Limb (tissue), 2 donors: Measurements from ENCODE around the gene FSTL4.
A peak's percentile ranks its signal among the peaks of the same experiment; 100 is the strongest.
"Not testable (repeated sequence)": the region's sequence is repeated elsewhere in the genome, so short reads cannot be mapped to it uniquely, and the experiment has no call there.

Experiments
- DNase-seq, 2 donors: peaks; one replicate each; pipeline ENCODE4 v3.0.0-alpha.2; 2016; ENCODE audit errors: extremely low spot score in 2 of 2

The FSTL4 gene

DNA sequence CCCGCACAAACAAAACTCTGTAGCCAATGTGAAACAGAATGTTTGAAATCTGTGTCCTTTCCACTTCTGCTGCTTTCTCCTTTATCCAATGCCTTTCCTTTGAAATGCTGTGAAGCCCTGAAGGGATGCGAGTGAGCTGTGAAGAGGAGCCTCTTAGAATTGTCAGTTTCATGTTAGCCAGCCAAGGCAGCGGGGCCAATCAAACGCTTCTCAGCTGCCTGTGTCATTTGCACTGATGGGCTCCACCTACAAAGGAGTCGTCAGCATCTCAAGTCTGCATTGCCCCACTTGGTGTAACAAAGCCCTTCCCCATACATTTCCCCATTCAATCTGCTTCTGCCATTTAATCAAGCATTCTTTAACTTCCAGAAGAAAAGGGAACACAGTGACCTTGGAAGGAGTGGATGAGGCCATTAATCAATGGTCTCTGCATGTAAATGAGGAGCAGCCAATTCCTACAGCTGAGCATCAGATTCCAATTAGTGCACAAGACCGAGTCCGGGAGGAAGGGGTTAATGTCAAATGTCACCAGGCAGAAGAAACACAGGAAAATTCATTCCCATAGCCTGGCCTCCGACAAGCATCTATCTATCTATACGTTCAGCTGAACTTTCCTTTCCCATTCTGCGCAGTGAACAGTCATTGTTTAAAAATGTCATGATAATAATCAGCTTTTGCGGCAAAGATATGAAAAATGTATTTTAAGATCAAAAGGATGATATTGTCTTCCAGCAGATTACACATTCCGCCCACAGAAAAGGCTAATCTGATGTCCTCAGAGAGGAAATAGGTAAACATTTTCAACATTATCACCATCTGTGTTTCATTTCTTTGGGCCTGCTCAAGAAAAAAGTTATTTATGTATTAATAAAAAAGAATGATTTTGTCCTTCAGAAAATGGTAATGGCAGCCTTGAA is 154.6 kb downstream of the FSTL4 start:
- DNase-seq: peak in 1 of 2 donors; percentile 0

DNA sequence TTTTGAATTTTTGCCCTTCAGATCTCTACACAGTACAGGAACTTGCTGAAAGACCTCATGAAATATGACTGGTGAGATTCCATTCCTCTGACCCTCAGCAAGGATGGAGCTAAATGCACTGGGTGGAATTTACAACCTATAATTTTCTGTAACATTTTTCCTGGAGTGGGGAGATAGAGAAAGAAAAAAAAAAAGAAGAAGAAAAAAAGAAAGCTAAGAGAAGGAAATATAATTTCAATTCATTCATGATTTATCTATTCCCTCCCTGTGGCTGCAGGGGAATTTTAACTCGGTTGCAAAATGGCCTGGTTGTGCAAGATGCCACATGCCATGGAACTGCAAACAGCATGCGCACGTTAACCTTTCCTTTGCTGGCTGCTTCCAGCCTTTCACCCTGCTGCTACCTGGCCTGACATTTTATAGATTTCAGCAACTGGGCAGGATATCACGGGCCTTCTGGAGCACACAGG is 155.4 kb downstream of the FSTL4 start:
- DNase-seq: peak in 1 of 2 donors; percentile 27

DNA sequence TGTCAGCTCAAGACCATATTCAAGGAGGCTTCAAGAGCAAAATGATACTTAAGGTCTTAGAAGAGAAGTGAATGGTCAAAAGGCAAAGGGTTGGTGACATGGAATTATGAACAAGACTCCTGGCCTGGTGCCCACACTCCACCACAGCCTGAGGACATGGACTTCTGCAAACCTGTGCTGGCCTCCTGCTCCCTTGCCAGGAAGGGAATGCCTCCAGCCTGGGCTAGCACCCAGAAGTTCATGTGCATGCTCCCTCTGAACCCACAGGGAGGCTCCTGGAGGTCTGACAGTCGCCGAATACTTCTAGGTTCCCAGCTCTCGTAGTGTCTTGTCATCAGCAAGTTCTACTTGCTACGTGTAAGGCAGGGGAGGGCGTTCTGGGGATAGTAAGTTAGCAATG is 156.7 kb downstream of the FSTL4 start:
- no peak for DNase-seq

DNA sequence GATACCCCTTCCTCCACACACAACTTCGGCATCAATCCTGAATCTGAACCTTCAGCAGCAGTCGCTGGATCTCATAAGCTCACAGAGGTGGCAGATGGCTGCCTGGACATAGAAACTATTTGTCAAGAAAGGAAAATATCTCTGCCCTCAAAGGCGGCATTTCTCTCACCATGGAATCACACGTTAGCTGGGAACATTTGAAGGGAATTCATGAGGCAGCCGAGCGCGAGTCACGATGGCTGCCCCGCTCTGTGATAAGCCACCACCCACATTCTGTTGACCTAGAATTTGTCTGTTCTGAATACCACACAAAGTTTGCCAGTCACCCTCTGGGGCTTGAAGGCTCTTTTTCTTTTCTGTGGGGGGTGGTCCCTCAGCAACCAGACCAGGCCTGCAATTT is 157.9 kb downstream of the FSTL4 start:
- peak in 1 of 2 donors; percentile 17 for DNase-seq

DNA sequence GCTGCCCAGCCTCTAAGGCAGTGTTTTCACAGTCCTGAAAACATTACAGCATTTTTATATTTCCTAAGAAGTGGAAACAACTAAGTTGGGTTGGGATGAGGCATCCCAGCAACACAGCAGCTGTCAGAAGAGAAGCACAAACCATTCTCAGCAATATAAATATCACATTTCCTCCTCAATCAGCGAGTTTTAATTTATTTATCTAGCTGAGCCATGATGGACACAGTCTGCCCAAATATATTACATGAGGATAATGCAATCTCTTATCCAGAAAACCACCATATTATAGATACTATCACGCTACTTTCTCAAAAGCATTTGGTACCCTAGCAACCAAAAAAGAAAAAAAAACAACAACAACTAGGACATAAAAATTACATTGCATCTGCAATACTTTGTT is 158.5 kb downstream of the FSTL4 start:
- peak in 1 of 2 donors; percentile 18 for DNase-seq

DNA sequence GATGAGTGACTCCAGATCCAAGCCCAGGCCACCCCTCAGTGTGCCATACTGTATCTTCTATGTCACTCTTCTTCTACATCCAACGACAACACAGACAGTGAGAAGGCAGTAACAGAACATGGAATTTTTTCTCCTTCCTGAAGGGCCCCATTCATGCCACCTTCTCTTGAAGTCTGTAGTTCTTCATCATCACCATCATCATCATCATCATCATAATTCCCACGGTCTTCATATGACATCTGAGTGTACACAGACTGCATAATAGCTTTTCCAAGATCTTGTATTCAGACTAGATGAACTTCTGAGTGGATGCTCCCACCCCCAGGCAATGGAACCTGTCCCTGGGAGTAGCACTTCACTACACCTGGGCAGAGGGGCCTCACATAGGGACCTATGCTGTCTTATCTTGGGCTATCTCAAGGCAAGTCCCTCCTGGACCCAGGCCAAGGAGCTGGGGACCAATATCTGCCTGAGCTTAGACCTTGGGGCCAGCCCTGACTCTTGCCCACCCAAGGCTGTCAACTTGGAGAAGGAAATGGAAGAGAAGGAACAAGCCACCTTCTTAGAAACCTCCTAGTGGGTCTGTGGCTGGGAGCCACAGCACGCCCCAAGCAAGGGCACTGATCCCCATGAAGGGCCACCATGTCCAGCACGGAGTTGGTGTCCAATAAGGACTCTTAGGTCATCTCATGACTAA is 159.1 kb downstream of the FSTL4 start:
- no peak for DNase-seq

DNA sequence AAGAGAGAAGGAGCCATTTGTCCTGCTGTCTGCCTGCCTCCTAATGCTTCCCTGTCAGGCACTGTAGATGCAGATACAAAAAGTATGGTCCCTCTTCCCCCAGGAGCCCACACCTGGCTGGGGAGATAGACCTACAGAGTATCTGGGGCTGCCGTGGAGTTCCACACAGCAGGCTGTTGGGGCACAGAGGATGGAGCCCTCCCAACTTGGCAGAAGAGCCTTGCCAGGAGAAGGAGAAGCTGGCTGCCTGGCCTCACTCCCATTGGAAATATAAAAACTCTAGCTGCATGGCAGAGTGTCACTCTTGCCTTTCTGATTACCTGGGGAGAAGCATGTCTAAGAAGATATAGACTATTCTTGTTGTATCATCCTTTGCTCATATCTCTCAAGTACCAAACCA is 160.4 kb downstream of the FSTL4 start:
- no peak for DNase-seq

DNA sequence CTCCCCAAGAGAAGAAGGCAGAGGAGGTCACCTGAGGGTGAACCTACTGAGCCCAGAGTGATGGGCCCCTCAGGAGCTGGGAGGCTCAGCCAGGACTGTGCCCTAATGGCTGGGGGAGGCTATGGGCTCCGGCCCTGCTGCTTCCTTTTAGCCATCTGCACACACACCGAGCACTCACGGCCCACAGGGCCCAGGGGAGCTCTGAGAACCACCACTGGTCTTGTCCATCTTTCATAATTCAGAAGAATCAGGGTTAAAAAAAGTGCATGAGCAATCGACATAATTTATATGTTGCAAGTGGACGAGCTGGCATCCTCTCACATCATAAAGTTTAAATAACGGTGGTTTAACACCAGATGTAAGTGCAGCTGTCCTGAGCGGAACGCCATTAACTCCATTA is 162.1 kb downstream of the FSTL4 start:
- peak; percentile 22 to 27 for DNase-seq

DNA sequence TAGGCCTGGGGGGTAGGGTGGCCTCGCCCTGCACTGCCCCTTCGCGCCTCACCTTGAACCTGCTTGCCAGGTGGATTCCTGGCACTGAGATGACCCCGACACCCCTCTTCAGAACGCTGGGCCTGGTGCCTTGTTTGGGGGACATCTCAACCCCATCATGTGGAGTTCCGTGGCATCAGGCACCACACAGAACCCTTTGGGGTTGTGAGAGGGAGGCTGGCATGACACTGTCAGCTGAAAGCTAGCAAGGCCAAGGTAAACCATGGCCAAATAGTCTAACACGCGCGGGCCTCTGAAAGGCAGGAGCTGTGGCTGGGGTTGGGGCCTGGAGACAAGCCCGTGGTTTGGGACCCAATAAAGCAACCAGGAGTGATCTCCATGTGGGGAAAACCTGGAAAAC is 163.2 kb downstream of the FSTL4 start:
- no peak for DNase-seq

DNA sequence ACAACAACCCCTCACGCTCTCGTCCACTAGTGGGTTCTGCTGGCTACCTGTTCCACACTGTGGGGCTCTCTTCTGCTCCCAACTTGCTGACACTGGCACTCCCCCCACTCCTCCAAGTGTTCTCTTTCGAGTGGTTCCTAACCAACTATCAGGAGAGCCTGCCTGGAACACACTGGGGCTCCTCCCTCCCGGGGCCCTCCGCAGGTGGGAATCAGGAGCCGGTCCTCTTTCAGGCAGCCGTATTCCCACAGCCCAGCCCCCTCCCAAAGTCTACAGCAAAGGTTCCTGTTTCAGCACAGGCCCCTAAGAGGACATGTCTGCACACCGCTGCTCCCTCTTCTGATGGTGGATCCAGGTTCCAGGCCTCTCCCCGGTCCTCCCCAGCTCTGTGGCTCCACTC is 165.9 kb downstream of the FSTL4 start:
- no peak for DNase-seq

DNA sequence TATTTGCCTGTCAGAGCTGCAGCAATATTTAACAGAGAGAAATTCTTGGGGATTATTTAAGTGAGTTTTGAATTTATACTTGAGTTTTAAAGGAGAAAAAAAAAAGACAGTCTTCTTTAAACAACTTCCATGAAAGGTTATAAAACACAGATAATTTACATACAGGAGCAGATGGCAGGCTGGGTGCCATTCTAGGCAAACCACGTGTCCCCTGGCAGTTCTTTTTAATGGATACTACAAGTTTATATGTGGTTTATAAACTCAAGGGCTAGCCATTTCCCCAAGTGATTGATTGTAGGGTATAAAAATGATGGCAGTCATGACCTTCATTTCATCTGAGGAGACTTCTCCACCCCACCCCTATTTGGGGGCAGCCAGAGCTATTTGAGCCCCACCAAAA is 166.6 kb downstream of the FSTL4 start:
- no peak for DNase-seq

DNA sequence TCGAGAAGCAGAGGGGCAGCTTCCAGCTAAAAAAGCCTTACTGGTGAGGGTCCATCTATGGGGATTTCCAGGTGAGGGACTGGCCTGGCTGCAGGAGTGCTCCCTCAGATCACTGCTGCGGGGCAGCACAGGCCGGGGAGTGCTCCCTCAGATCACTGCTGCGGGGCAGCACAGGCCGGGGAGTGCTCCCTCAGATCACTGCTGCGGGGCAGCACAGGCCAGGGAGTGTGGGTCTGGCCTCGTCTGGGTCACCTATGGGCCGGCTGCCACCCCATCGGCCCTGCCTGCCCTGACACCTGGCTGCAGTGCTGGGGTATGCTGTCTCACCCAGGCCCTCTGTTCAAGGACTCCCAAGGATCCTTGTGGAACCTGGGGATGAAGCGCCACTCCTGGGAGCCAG is 167.1 kb downstream of the FSTL4 start:
- not testable (repeated sequence) for DNase-seq

DNA sequence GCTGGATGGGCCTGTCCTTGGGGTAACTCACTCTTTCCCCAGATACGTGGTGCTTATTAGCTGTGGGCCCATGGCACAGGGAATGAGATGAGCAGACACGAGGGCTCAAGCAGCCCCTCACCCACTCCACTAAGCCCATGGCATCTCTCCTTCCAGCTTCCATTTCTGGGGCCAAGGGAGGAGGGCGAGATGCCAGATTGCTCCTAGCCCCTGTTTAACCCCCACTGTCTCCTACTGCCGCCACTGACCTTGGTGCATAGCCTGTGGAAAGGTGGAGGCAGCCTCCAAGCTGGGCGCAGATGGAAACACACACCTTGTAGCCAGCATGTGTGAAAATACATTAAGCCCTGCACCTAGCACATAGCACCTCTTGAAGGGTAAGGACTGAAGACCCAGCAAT is 167.6 kb downstream of the FSTL4 start:
- no peak for DNase-seq

DNA sequence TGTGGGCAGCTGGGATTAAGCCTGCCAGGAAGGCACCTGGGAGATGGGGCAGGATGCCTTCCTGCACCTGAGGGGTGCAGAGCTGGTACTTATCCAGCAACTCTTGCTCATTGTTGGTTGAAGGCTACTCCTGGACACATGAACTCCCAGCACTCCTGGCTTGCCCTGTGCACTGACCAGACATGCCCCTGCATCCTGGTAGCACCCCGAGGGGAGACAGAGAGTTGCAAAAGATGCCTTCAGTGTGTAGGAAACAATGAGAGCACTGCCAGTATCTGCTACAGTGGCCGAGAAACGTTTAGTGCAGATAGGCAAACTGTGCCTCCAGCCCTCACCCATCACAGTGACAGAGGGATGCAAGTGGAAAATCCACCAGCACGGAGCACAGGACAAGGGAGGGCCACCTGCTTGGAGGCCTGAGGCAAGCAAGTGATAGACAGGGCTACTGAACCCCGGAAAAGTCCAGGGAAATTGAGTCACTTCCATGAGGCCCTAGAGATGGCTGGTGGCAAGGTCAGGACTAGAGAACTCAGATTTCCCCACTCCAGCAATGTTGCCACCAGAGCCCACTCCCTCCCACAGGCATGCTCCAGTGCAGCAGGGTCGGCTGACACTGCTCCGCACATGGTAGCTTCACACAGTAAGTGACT is 171.1 kb downstream of the FSTL4 start:
- no peak for DNase-seq

DNA sequence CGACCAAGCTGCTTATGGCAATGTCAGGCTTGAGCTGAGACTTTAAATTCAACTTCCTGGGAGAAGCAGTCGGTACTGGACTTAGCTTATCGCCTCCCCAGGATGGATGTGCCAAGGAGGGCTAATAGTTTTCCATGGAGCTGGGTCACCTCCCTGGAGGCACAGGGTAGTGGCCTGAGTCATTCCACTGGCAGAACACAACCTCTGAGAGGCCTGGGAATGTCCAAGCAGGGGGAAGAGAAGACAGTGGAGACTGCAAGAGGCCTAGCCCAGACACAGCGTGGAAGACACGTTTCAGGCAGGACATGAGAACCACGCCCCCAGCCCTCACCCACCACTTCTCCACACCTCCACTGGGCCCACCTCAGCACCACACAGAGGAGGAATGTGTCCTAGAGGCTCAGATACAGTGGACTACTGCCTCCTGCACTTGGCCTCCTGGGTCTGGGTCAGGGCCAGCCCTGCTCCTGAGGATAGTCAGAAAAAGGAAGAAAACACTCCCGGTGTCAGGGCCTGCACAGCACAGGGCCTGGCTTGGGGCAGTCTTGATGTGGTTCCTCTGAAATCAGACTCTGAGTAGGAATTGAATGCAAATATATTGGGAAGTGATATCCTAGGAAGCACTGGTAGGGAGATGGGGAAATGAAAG is 171.8 kb downstream of the FSTL4 start:
- no peak for DNase-seq

DNA sequence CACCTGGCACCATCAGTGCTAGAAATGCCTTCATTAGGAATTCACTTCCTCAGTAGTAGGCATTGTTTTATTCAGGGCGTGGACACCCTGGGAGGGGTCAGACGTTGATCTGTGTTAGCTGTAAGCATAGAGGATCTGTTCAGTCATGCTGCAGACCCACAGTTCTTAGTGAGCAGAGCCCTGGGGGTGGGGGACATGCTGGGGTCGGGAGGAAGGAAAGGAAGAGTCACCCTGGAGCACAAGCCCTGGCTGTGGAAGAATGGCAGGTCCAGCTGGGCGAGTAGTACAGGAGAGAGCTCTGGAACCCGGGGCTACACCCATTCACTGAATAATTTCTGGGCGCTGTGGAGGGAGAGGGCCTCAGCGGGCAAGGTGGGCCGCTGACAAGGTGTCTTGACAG is 172.5 kb downstream of the FSTL4 start:
- DNase-seq: no peak

DNA sequence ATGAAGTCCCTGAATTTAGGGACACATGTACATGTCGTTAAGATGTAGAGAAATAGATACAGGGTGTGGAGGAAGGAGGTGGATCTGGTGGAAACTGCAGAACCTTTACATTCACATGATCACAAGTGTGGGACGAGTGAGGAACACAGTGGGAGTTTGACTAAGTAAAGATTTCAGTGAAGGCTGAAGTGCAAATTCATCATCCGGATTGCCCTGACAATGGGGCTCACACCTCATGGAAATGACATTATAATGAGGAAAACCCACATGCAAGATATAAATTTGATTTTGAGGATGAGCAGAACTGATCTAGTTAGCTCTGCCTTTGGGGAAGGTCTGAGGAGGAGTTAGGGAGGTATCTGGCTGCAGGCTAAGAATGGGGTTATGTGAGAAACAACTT is 173.9 kb downstream of the FSTL4 start:
- DNase-seq: no peak

DNA sequence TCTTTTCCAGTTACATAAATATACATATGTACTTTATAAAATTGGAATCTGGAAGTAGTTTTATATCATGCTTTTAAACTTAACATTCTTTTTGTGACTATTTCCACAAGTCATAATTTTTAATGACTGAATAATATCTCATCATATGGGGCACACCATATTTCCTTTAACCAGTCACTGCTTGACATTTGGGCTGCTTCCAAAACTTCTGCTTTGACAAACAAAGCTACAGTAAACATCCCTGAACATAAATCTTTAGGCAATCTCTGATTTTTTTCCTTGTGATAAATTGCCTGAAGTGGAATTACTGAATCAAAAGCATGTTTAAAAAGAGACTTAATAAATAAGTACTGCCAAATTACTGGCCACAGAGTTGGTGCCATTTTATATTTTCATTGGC is 178.0 kb downstream of the FSTL4 start:
- no peak for DNase-seq

DNA sequence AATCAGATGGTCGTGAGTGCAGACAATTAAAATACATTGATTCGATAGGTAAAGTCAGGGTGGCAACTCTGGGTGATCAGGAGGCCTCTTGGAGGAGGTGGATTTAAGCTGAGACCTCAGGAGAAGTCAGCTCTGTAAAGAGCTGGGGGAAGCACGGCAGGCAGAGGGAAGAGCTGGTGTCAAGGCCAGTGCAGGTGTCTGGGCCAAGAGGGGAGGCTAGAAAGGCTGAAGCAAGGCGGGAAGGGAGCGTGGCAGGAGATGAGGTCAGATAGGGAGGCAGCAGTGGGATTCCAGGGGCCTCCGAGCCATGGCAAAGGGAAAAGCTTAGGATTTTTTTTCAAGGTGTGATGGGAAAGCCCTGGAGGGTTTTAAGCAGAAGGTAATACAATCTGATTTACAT is 178.7 kb downstream of the FSTL4 start:
- no peak for DNase-seq

DNA sequence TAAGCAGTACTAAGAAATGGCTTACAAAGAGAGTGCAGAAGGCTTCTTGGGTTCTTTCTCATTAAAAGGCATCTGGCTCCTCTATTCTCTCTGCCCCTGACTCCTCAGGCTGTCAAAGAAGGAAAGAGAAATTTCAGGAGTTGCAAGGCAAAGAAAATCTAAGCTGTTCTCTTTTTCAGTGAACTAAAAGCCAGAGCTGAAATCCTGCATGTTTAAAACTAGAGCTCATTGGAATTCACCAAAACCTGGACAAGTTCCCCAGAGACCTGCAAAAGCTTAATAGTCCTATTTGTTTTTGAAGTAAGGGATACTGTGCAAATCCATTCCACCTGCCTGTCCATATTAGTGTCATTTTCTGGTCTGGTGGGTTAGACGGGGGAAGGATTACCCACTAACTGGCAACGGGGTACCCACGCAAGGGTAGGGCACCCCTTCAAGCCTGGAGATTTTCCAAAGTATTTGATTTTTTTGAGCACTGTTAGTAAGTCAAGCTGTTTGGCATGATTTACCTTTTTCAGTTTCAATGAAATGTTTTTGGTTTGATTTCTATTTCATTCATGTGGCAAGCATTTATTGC is 179.3 kb downstream of the FSTL4 start:
- no peak for DNase-seq

DNA sequence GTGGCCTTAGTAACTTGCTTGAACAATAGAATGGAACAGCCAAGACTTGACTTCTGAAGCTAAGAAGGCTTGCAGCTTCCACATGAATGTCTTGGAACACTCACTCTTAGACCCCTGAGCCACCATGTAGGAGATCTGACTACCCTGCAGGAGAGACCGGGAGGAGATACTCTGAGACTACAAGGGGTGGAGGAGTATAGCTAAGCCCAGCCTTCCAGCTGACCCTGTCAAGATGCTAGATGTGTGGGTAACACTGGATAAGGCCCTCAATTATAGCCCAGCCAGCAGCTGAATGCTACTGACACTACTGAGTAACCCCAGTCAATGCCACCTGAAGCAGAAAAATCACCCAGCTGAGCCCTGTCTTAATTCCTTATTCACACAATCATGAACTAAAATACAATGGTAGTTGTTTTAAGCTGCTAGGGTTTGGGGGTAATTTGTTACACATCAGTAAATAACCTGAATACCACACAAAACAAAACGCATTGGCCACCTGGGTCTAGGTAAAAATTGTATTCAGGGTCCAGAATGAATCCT is 180.9 kb downstream of the FSTL4 start:
- DNase-seq: no peak
